ENCODE data around the gene TENM3. TPM values are rescaled to one million over a fixed set of nuclear protein-coding genes. Genes with fewer than 3 reads are reported as not detected.

TENM3 gene
- total RNA-seq, 1 experiment from 2014 or later = 5.3 TPM

GRCh38 chr4:182449186-182449929, 206.2 kb downstream of the TENM3 start:
- DNase-seq (ENCODE audit: low spot score) = no peak

GRCh38 chr4:182449930-182450439, 206.8 kb downstream of the TENM3 start:
- DNase-seq (ENCODE audit: low spot score) = no peak

GRCh38 chr4:182451441-182451840, 208.2 kb downstream of the TENM3 start:
- no peak for DNase-seq (ENCODE audit: low spot score)

- DNase-seq (ENCODE audit: low spot score) = no peak
Measured at GRCh38 chr4:182453830-182454229, 210.6 kb downstream of the TENM3 start.

GRCh38 chr4:182454440-182455013, 211.3 kb downstream of the TENM3 start:
- no peak for DNase-seq (ENCODE audit: low spot score)

GRCh38 chr4:182465114-182465513, 221.9 kb downstream of the TENM3 start:
- no peak for DNase-seq (ENCODE audit: low spot score)

- DNase-seq (ENCODE audit: low spot score) = no peak
Measured at GRCh38 chr4:182465979-182466378, 222.8 kb downstream of the TENM3 start.

GRCh38 chr4:182470215-182470614, 227.0 kb downstream of the TENM3 start:
- no peak for DNase-seq (ENCODE audit: low spot score)

- DNase-seq (ENCODE audit: low spot score) = no peak
Measured at GRCh38 chr4:182475539-182475938, 232.3 kb downstream of the TENM3 start.

GRCh38 chr4:182478475-182478874, 235.3 kb downstream of the TENM3 start:
- DNase-seq (ENCODE audit: low spot score) = peak; percentile 6

GRCh38 chr4:182483685-182484084, 240.5 kb downstream of the TENM3 start:
- DNase-seq (ENCODE audit: low spot score) = no peak

GRCh38 chr4:182486881-182487280, 243.7 kb downstream of the TENM3 start:
- no peak for DNase-seq (ENCODE audit: low spot score)

GRCh38 chr4:182488896-182489295, 245.7 kb downstream of the TENM3 start:
- DNase-seq (ENCODE audit: low spot score) = no peak

GRCh38 chr4:182489607-182490006, 246.4 kb downstream of the TENM3 start:
- DNase-seq (ENCODE audit: low spot score) = no peak

- DNase-seq (ENCODE audit: low spot score) = no peak
Measured at GRCh38 chr4:182491719-182492118, 248.5 kb downstream of the TENM3 start.

GRCh38 chr4:182492423-182492822, 249.2 kb downstream of the TENM3 start:
- DNase-seq (ENCODE audit: low spot score) = no peak

- DNase-seq (ENCODE audit: low spot score) = no peak
Measured at GRCh38 chr4:182493377-182493776, 250.2 kb downstream of the TENM3 start.

- no peak for DNase-seq (ENCODE audit: low spot score)
Measured at GRCh38 chr4:182494103-182494502, 250.9 kb downstream of the TENM3 start.

- DNase-seq (ENCODE audit: low spot score) = no peak
Measured at GRCh38 chr4:182495031-182495430, 251.8 kb downstream of the TENM3 start.

- DNase-seq (ENCODE audit: low spot score) = no peak
Measured at GRCh38 chr4:182495645-182496385, 252.6 kb downstream of the TENM3 start.

- no peak for DNase-seq (ENCODE audit: low spot score)
Measured at GRCh38 chr4:182496408-182496807, 253.2 kb downstream of the TENM3 start.

GRCh38 chr4:182502064-182502463, 258.9 kb downstream of the TENM3 start:
- DNase-seq (ENCODE audit: low spot score) = no peak
